OCI-LY1 (cell line): ENCODE data around the gene EEF1AKMT4.

Experiments used
- CTCF ChIP-seq: fragments of 200-600 bp; sonication (generic), shearing (Covaris generic); IDR thresholded peaks from 2 replicates; pipeline ENCODE4 v1.5.1; 2017; ENCODE audit warnings: mild to moderate bottlenecking, antibody characterized with exemption, low read length, moderate library complexity, mixed read lengths
- EZH2 ChIP-seq: fragments of 200-600 bp; sonication (generic), shearing (Covaris generic); IDR thresholded peaks from 2 replicates; pipeline ENCODE4 v1.8.0; 2017; ENCODE audit warnings: borderline replicate concordance, mixed run types, mild to moderate bottlenecking, antibody characterized with exemption, low read length, moderate library complexity, mixed read lengths

- no peak for TF ChIP-seq CTCF
- no peak for TF ChIP-seq EZH2
These were observed 19.3 kb upstream of the EEF1AKMT4 start for GRCh38 chr3:184230081-184230602.
